Loucy (cell line): ENCODE measurements around the gene ATP8B2.
"Not testable (repeated sequence)": the region's sequence is repeated elsewhere in the genome, so short reads cannot be mapped to it uniquely, and the experiment has no call there.

Experiments used
- H2AFZ ChIP-seq: fragments of 200-600 bp; sonication (generic); 2 replicates; pipeline ENCODE4 v1.6.0; 2016; ENCODE audit warnings: antibody characterized with exemption, mild to moderate bottlenecking, low read length, moderate library complexity
- H3F3A ChIP-seq: fragments of 200-600 bp; 2 replicates; pipeline ENCODE4 v1.6.0; 2016; ENCODE audit warnings: antibody characterized with exemption, low read depth, mild to moderate bottlenecking
- H3K27me3 ChIP-seq: fragments of 200-600 bp; sonication (generic); 2 replicates; pipeline ENCODE4 v1.6.1; 2014; ENCODE audit warnings: low read length, mild to moderate bottlenecking; ENCODE audit not compliant: insufficient read depth, poor library complexity, severe bottlenecking
- H3K36me3 ChIP-seq: fragments of 200-600 bp; sonication (generic); 2 replicates; pipeline ENCODE4 v1.6.1; 2016; ENCODE audit warnings: low read length; ENCODE audit not compliant: insufficient read depth
- H3K4me1 ChIP-seq: fragments of 200-600 bp; sonication (generic); 2 replicates; pipeline ENCODE4 v1.5.1; 2014; ENCODE audit warnings: low read length, mild to moderate bottlenecking; ENCODE audit not compliant: insufficient read depth, poor library complexity, severe bottlenecking
- H3K4me2 ChIP-seq: fragments of 200-600 bp; sonication (generic); 2 replicates; pipeline ENCODE4 v1.6.0; 2014; ENCODE audit warnings: antibody characterized with exemption, low read length, low read depth, mild to moderate bottlenecking; ENCODE audit not compliant: poor library complexity, severe bottlenecking
- H3K4me3 ChIP-seq: fragments of 200-600 bp; sonication (generic); 2 replicates; pipeline ENCODE4 v1.5.1; 2014; ENCODE audit warnings: low read length, mild to moderate bottlenecking, mixed read lengths; ENCODE audit not compliant: poor library complexity, severe bottlenecking
- H3K79me2 ChIP-seq: fragments of 200-600 bp; sonication (generic); 2 replicates; pipeline ENCODE4 v1.6.1; 2014; ENCODE audit warnings: low read length; ENCODE audit not compliant: insufficient read depth
- H3K9ac ChIP-seq: fragments of 200-600 bp; sonication (generic); 2 replicates; pipeline ENCODE4 v1.6.0; 2014; ENCODE audit warnings: mild to moderate bottlenecking, low read depth, low read length, moderate library complexity; ENCODE audit not compliant: poor library complexity, severe bottlenecking
- H3K9me2 ChIP-seq: fragments of 200-600 bp; sonication (generic); replicated peaks from 2 replicates; pipeline ENCODE4 v1.6.1; 2016; ENCODE audit warnings: low read depth, low read length, mixed read lengths
- H3K9me3 ChIP-seq: fragments of 200-600 bp; sonication (generic); 2 replicates; pipeline ENCODE4 v1.6.1; 2014; ENCODE audit warnings: mild to moderate bottlenecking, antibody characterized with exemption, low read length, low read depth; ENCODE audit not compliant: insufficient read depth
- H4K20me1 ChIP-seq: fragments of 200-600 bp; sonication (generic); 2 replicates; pipeline ENCODE4 v1.6.0; 2014; ENCODE audit warnings: antibody characterized with exemption, low read length, mild to moderate bottlenecking; ENCODE audit not compliant: insufficient read depth, poor library complexity, severe bottlenecking
- EZH2phosphoT487 ChIP-seq: fragments of 200-600 bp; IDR thresholded peaks from 2 replicates; pipeline ENCODE4 v1.6.1; 2018; ENCODE audit warnings: antibody characterized with exemption, mild to moderate bottlenecking, moderate library complexity, borderline replicate concordance
- TF ChIP-seq, protein P1 (sequence below): fragments of 200-600 bp; sonication (generic); conservative IDR thresholded peaks from 2 replicates; pipeline ENCODE4 v1.5.1; 2014; ENCODE audit warnings: mild to moderate bottlenecking, antibody characterized with exemption, low read length

ATP8B2 gene

DNA sequence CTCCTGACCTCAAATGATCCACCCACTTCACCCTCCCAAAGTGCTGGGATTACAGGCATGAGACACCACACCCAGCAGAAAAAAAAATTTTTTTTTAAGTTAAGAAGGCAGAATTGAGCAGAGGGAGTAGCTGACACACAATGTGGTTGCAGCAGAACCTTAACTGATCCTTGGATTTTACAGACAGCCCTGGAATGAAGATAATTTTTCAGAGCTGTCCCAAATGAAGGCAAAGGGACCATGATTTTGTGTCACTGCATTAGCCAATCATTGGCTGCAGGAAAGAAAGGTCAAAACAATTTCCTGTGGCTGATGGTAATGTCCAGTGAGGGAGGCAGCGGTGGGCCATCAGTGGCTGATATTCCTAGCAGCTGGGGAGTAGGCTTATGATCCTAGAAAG lies 23.7 kb upstream of the ATP8B2 start:
- TF ChIP-seq, protein P1, sequence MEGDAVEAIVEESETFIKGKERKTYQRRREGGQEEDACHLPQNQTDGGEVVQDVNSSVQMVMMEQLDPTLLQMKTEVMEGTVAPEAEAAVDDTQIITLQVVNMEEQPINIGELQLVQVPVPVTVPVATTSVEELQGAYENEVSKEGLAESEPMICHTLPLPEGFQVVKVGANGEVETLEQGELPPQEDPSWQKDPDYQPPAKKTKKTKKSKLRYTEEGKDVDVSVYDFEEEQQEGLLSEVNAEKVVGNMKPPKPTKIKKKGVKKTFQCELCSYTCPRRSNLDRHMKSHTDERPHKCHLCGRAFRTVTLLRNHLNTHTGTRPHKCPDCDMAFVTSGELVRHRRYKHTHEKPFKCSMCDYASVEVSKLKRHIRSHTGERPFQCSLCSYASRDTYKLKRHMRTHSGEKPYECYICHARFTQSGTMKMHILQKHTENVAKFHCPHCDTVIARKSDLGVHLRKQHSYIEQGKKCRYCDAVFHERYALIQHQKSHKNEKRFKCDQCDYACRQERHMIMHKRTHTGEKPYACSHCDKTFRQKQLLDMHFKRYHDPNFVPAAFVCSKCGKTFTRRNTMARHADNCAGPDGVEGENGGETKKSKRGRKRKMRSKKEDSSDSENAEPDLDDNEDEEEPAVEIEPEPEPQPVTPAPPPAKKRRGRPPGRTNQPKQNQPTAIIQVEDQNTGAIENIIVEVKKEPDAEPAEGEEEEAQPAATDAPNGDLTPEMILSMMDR = no peak
- no peak for TF ChIP-seq EZH2phosphoT487

DNA sequence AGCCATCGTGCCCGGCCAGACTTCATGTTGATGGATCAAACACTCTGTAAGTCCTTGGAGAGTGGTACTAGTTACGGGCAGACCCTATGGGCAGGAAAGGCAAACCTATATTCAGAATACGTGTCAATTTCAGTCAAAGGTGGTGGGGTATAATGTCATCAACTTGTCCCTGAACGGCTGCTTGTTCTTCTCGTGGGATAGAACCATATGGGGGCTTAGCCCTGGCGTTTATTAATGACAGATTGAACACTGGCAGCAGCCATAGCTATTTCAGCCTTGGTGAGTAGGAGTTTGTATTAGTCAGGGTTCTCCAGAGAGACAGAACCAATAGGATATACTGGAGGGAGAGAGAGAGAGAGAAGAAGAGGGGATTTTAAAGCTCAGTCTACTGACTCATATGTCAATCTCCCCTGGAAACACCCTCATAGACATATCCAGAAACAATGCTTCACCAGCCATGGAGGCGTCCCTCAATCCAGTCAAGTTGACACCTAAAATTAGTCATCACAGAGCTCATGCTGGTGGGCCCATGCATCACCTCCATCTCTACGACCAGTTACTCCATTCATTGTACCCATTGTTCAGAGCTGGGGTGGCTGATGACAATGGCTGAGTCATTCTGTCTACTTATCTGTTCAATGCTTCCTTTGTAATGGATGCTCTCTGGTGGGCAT lies 20.5 kb upstream of the ATP8B2 start:
- H3K79me2 ChIP-seq = no peaks in the 10 kb centered on the region
- no peaks in the 10 kb centered on the region for H3K9me2 ChIP-seq
- H3K9ac ChIP-seq = no peak overlapping the region
- H3K9me3 ChIP-seq = no peaks in the 10 kb centered on the region
- H3K27me3 ChIP-seq = no peaks in the 10 kb centered on the region
- no peak overlapping the region for H3K4me3 ChIP-seq
- no peaks in the 10 kb centered on the region for H3F3A ChIP-seq
- H4K20me1 ChIP-seq = no peaks in the 10 kb centered on the region
- no peak overlapping the region for H2AFZ ChIP-seq
- no peaks in the 10 kb centered on the region for H3K36me3 ChIP-seq
- no peaks in the 10 kb centered on the region for H3K4me1 ChIP-seq
- no peak for TF ChIP-seq EZH2phosphoT487
- TF ChIP-seq, protein P1 = no peak
- no peak overlapping the region for H3K4me2 ChIP-seq

More for the DNA sequence above, 23.7 kb upstream of the ATP8B2 start:
- H3K4me2 ChIP-seq = no peak overlapping the region
- H3K9me2 ChIP-seq = no peaks in the 10 kb centered on the region
- no peaks in the 10 kb centered on the region for H3K4me1 ChIP-seq
- no peak overlapping the region for H2AFZ ChIP-seq
- H3K9ac ChIP-seq = no peak overlapping the region
- H3K4me3 ChIP-seq = no peak overlapping the region
- H3K36me3 ChIP-seq = no peaks in the 10 kb centered on the region
- H3K9me3 ChIP-seq = no peaks in the 10 kb centered on the region
- no peaks in the 10 kb centered on the region for H3F3A ChIP-seq
- no peaks in the 10 kb centered on the region for H4K20me1 ChIP-seq
- H3K27me3 ChIP-seq = no peaks in the 10 kb centered on the region
- H3K79me2 ChIP-seq = no peaks in the 10 kb centered on the region

DNA sequence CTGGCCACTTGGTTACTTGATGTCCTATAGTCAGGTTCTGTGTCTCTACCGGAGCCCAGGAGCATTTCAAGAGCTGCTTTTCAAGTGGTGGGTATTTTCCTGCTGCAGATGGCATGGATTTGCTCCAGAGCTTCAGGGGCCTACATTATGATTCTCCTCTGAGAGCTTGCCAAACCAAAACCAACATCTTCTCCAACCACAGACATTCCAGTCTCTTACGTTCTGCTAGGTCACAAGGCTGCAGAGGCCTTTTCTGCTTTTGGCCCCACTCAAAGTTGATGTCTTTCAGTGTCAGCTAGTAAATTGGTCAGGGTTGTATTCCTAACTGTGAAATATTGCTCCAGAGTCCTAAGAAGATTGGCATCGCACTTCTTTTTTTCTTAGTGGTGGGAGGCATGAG lies 19.2 kb upstream of the ATP8B2 start:
- Histone ChIP-seq H3K9ac (no peak overlapping the region), H3K36me3 (no peaks in the 10 kb centered on the region), H3K9me3 (no peaks in the 10 kb centered on the region), H3K4me3 (no peak overlapping the region), H2AFZ (no peak overlapping the region), H3K27me3 (no peaks in the 10 kb centered on the region), H3K9me2 (no peaks in the 10 kb centered on the region), H3K79me2 (no peaks in the 10 kb centered on the region), H3K4me1 (no peaks in the 10 kb centered on the region), H3K4me2 (no peak overlapping the region), H4K20me1 (no peaks in the 10 kb centered on the region), H3F3A (no peaks in the 10 kb centered on the region)
- no peak for TF ChIP-seq EZH2phosphoT487
- TF ChIP-seq, protein P1 = no peak

DNA sequence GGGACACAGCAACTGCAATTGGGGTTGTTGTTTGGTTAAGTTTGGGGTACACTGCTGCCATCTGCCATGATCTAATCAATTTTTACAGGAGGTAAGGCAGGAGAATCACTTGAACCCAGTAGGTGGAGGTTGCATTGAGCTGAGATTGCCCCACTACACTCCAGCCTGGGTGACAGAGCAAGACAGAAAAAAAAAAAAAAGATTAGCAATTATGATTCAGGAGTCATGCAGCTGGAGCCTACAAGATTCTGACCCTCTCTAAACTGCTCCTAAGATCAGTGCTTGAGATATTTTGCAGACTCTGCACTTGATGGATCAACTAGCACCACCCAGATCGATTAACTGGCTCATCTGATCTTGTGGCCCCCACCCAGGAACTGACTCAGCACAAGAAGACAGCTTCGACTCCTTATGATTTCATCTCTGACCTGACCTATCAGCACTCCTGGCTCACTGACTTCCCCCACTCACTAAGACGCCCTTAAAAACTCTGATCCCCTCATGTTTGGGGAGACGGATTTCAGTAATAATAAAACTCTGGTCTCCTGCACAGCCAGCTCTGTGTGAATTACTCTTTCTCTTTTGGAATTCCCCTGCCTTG lies 17.6 kb upstream of the ATP8B2 start:
- not testable (repeated sequence) for H3K4me1 ChIP-seq, H3K79me2 ChIP-seq, H2AFZ ChIP-seq, H3K9me2 ChIP-seq, H3F3A ChIP-seq, H3K4me3 ChIP-seq, H3K9ac ChIP-seq, H4K20me1 ChIP-seq, H3K4me2 ChIP-seq, H3K36me3 ChIP-seq, H3K9me3 ChIP-seq, H3K27me3 ChIP-seq

DNA sequence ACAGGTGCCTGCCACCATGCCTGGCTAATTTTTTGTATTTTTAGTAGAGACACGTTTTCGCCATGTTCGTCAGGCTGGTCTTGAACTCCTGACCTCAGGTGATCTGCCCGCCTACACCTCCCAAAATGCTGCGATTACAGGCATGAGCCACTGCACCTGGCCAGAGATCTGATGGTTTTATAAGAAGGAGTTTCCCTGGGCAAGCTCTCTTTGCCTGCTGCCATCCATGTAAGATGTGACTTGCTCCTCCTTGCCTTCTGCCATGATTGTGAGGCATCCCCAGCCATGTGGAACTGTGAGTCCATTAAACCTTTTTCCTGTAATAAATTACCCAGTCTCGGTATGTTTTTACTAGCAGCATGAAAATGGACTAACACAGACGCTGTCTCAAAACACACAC lies 16.2 kb upstream of the ATP8B2 start:
- not testable (repeated sequence) for H3K4me1 ChIP-seq, H3K9ac ChIP-seq, H3K9me3 ChIP-seq, H3K4me3 ChIP-seq, H4K20me1 ChIP-seq, H3K27me3 ChIP-seq, H3K4me2 ChIP-seq, H3K79me2 ChIP-seq, H3K36me3 ChIP-seq, H3F3A ChIP-seq, H3K9me2 ChIP-seq, H2AFZ ChIP-seq
